ENCODE measurements around the gene ADAMTS6. TPM values are rescaled to one million over a fixed set of nuclear protein-coding genes. Genes with fewer than 3 reads are reported as not detected.
A peak's percentile ranks its signal among the peaks of the same experiment; 100 is the strongest.
"Not testable (repeated sequence)": the region's sequence is repeated elsewhere in the genome, so short reads cannot be mapped to it uniquely, and the experiment has no call there.

ADAMTS6 gene, protein sequence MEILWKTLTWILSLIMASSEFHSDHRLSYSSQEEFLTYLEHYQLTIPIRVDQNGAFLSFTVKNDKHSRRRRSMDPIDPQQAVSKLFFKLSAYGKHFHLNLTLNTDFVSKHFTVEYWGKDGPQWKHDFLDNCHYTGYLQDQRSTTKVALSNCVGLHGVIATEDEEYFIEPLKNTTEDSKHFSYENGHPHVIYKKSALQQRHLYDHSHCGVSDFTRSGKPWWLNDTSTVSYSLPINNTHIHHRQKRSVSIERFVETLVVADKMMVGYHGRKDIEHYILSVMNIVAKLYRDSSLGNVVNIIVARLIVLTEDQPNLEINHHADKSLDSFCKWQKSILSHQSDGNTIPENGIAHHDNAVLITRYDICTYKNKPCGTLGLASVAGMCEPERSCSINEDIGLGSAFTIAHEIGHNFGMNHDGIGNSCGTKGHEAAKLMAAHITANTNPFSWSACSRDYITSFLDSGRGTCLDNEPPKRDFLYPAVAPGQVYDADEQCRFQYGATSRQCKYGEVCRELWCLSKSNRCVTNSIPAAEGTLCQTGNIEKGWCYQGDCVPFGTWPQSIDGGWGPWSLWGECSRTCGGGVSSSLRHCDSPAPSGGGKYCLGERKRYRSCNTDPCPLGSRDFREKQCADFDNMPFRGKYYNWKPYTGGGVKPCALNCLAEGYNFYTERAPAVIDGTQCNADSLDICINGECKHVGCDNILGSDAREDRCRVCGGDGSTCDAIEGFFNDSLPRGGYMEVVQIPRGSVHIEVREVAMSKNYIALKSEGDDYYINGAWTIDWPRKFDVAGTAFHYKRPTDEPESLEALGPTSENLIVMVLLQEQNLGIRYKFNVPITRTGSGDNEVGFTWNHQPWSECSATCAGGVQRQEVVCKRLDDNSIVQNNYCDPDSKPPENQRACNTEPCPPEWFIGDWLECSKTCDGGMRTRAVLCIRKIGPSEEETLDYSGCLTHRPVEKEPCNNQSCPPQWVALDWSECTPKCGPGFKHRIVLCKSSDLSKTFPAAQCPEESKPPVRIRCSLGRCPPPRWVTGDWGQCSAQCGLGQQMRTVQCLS (N-terminal part only)
- 1.7 and 2.1 TPM in 2 replicates for total RNA-seq (2014; rRNA removed; shearing (Covaris generic))

DNA sequence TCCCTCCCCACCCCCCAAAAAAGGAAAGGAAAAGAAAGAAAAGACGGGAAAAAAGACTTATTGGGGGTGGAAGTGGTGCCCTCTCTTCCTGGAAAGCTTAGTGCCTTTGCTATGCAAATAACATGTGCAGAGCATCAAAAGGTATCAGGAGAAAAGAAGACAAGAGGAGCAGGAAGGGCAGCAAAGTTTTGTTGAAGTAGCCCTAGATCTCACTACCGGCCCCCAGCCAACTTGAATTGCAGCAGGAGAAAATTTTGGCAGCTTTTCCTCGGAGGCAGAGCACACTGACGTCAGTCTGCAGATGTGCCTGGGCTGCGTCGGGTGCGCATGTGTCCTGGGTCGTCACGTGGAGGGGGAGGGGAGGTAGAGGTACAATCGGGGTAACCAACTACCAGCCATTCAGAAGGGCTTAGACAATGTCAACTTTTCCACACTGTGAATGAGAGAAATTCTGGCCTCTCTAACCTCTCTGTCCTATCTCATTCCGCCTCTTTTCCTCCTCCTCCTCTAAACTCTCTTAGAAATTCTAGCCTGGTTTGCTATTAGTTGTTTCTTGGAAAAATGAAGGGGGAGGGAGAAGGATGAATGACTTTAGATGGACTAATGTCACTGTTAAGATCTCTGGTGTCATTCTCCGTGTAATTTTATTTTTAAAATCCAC is at the start of gene ADAMTS6:
ADAMTS6 (minus strand) TSS at position 286 of the 661 bp plus-strand sequence. CDS start 8,247 bp downstream, outside the sequence.
- peak; percentile 94 for DNase-seq (ENCODE audit: low spot score)

DNA sequence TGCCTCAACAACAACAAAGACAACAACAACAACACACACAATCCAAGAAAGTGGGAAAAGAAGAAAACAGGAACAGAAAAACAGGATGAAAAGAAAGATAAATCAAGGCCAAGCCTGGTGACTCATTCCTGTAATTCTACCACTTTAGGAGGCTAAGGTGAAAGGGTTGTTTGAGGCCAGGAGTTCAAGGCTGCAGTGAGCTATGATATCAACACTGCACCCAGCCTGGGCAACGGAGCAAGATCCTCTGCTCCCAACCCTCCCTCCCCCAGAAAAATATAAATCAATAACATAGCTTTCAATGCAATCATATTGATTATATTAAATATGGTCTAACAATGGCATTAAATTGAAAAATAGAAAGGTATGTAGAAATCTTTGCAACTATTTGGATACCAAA is 49.2 kb upstream of the ADAMTS6 start:
- no peak for DNase-seq (ENCODE audit: low spot score)

DNA sequence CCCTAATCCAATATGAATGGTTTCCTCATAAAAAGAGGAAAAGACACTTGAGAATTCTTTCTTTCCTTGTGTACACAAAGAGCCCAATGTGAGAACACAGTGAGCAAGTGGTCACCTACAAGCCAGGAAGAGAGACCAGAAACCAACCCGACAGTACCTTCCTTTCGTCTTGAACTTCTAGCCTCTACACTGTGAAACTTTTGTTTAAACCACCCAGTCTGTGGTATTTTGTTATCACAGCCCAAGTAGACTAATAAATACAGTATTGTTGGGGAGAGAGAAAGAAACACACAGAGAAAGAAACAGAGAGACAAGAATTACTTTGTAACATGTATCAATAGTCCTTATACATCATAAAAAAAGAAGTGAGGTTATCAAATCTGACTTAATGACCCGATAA is 44.0 kb upstream of the ADAMTS6 start:
- no peak for DNase-seq (ENCODE audit: low spot score)

DNA sequence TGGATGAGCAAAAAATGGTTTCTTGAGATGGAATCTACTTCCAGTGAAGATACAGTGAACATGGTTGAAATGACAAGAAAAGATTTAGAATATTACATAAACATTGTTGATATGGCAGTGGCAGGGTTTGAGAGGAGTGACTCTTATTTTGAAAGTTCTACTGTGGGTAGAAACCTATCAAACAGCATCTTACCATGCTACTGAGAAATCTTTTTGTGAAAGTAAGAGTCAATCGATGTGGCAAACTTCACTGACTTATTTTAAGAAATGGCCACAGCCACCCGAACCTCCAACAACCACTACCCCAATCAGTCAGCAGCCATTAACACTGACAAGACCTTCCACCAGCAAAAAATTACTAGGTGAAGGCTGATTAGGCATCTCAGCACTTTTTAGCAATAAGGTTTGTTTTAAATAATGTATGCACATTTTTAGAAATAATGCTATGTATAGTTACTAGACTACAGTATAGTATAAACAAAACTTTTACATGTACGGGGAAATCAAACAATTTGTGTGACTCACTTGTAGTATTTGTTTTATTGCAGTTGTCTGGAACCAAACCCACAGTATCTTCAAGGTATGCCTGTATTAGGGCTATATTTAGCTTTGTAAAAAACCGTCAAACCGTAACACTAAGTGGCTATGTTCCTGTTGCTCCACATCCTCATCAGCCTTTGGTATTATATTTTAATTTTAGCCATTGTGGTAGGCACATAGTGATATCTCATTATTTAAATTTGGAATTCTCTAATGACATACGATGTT is 30.6 kb upstream of the ADAMTS6 start:
- DNase-seq (ENCODE audit: low spot score), result no peak

DNA sequence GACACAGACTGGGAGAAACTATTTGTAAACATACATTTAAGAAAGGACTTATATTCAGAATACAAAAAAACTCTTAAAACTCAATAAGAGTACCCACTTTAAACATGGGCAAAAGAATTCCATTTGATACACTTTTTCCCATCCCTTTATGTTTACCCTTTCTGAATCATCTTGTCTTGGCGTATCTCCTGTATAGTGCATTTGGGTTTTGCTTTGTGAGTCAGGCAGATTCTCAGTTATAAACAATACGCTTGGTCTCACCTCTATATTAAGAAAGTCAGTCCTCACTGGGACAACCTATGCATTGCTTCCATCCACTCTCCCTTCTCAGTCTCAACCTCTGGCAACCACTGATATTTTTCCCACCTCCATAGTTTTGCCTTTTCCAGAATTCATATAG is 27.3 kb upstream of the ADAMTS6 start:
- no peak for DNase-seq (ENCODE audit: low spot score)

DNA sequence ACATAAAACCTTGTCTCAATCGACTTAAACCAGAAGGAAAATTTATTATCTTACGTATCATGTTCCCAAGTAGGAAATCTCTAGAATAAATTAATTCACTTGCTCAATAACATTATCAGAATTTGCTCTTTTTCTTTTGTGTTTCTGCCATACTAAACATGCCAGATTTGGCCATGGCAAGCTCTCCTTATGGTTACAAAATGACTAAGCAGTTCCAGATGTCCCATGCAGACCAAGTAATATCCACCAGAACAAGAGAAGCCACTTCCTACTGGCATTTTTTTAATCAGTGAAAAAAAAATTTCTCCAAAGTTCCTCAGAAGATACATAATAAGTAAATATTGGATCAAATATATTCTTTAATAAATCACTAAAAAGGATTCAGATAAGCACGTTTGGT is 25.2 kb upstream of the ADAMTS6 start:
- peak; percentile 66 for DNase-seq (ENCODE audit: low spot score)

DNA sequence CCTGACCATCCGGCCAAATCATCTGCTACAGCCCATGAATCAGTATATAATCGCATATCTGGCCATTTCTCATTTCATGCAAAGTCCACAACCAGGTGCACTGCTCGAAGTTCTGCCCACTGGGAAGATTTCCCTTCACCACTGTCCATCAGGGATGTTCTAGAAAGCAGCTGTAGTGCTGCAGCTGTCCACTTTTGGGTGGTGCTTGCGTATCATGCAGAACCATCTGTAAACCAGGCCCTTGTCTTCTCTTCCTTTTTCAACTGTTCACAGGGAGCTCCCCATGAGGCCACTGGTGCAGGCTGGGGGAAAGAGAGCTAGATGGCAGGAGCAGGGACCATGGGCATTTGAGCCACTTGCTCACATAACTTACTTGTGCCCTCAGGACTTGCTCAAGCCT is 7.4 kb upstream of the ADAMTS6 start:
- no peak for DNase-seq (ENCODE audit: low spot score)

DNA sequence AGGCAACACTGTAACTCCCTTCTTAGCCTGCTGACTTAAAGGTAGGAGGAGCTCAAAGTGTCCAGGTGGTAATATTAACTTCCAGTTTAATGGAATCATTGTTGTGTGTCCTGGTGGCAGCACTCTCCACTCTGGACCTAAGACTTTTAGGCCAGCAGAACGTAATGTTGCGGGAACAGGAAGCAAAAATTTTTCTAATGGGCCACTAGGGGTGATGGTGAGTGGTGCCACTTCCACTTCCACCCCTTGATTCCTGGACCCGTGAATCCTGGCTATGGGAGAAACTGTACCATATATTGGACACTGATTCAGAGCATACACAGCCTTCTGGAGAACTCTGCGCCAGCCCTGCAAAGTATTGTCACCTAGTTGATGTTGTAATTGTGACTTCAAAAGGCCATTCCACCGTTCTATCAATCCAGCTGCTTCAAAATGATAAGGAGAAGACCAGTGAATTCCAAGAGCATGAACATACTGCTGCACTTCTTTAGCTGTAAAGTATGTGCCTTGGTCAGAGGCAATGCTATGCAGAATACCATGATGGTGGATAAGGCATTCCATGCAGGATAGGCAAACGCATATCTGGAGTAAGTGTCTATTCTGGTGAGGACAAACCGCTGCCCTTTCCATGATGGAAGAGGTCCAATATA is 6.4 kb upstream of the ADAMTS6 start:
- not testable (repeated sequence) for DNase-seq (ENCODE audit: low spot score)

DNA sequence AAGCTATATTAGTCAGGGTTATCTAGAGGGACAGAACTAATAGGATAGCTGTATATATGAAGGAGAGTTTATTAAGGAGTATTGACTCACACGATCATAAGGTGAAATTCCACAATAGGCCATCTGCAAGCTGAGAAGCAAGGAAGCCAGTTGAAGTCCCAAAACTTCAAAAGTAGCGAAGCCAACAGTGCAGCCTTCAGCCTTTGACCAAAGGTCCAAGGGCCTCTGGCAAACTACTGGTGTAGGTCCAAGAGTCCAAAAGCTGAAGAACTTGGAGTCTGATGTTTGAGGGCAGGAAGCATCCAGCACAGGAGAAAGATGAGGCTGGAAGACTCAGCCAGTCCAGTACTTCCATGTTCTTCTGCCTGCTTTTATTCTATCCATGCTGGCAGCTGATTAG is 5.1 kb upstream of the ADAMTS6 start:
- DNase-seq (ENCODE audit: low spot score), result not testable (repeated sequence)

DNA sequence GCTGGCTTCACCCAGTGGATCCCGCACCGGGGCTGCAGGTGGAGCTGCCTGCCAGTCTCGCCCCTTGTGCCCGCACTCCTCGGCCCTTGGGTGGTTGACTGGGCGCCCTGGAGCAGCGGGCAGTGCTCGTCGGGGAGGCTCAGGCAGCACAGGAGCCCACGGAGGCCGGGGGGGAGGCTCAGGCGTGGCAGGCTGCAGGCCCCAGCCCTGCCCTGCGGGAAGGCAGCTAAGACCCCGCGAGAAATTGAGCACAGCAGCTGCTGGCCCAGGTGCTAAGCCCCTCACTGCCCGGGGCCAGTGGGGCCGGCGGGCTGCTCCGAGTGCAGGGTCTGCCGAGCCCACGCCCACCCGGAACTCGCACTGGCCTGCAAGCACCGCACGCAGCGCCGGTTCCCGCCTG is 3.7 kb upstream of the ADAMTS6 start:
- DNase-seq (ENCODE audit: low spot score), result no peak

DNA sequence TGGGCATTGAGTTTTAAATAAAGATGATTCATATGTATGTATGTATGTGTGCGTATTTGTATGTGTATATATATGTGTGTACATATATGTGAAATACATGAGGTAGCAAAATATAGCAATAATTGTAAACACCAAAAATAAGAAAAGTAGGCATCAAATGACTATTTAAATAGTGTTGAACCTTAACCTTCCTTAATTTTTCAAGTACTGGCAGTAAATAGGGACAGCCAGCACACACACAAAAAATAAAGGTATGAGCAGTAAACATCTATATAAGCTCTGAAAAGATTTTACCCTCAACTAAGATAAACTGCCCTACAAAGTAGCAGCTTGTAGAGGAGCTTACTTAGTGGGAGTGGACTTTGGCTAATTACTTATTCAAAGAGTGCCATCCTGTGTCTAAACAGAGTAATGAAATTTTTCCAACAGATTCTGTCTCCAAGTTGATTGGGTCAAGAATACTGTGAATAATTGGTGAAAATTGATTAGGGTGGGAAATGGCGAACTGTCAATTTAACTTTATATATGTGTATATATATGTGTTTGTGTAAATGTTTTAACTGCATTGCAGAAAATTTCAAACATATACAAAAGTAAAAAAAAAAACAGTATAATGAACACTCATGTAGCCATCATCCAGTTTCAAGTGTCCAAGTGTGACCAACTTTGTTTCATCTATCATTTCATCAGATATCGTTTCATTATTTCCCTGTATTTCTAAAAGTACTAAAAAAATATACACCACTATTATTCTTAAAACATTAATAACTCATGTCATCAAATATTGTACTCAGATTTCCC is 2.0 kb upstream of the ADAMTS6 start:
- DNase-seq (ENCODE audit: low spot score), result peak; percentile 80

DNA sequence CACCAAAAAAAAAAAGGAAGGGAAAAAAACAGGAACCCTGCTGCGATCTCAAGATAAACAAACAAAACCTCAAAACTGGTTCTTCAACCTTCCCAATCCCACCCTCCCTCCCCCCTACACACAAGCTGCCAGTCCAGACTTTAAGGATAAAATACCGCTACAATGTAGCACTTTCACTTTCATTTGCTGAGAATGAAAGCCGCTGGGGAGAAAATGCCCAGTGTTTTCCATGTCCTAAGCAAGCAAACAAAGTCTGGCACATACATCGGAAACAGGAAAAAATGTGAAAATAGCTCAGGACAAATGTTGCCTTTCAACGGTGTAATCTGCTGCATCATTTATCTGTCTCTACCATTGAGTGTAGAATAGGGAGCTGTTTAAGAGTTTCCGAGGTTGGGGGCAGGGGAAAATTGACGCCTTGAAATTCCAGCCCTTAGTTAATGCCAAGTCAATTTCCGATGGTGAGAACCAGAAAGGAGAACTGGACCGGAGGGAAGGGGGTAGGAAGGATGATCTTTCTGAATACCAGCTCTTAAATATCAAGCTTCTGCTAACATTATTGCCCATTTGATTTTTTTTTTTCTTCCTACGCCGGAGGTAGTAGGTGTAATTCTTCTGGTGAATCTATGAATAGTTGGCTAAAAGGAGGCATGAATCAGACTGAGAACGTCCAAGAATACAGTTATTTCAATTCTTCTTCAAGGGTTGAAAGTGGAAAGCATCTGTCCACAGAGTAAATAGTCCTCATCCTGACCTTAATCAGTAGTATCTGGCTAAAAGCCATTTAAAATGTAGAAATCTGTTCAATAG is 1.2 kb upstream of the ADAMTS6 start:
- peak; percentile 64 for DNase-seq (ENCODE audit: low spot score)

DNA sequence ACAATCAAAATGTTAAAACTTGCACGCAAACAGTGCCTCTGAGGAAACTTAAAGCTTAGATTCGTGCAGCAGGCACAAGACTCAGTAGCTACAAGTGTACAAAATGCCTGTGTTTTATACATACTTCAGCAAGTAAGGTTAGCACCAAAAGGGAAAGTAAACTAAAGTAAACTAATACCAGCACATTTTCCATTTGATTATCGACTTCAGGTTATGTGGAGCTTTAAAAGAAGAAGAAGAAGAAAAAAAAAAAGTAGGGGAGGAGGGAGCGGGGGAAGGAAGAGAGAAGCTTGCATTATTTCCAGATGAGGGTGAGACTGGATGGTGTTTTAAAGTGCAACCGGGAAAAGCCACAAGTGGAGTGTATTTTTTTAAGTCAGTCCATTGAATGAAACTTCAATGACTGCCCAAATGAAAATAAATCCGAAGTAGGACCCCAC is 596 bp upstream of the ADAMTS6 start:
- DNase-seq (ENCODE audit: low spot score), result peak; percentile 45

DNA sequence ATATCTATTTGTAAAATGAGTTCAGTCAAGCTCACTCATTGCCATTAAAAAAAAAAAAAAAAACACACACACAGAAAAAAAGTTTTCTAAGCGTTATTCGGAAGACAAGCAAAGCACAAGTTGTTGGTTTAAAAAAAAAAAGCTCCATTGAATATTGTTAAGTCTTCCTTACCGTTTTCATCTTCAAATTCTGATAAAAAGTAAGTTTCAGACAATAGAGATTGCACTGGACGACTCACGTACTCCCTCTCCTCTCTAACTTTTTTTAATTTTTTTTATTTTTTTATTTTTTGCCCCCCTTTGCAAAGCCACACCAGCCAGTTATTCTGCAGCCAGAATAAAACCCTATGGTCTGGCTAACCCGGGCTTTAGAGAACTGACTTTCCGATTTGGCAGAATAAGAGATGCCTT is 544 bp downstream of the ADAMTS6 start:
- DNase-seq (ENCODE audit: low spot score), result no peak

DNA sequence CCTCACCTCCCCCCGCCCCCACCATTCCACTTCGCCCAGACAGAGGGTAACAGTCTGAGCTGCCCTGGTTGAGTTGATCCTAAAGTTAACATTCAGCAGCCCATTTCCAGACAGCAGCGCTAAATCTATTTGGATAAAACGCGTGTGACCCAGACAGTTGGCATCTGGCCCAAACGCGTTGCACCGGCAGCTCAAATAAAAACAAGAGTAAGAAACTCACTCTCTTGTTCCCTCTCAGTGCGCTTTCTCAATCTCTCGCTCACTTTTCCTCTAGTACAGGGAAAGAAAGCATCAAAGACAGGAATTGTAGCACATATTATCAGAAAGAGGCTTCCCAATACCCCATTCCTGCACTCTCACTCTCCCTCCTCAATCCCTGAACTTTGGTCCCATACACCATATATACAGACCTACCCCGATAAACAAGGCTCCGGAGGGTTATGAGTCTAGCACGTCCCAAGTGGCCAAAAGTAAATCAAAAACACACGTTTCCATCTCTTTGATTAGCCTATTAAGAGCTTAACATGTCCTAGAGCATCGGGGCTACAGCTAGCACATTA is 1.3 kb downstream of the ADAMTS6 start:
- DNase-seq (ENCODE audit: low spot score), result peak; percentile 64

DNA sequence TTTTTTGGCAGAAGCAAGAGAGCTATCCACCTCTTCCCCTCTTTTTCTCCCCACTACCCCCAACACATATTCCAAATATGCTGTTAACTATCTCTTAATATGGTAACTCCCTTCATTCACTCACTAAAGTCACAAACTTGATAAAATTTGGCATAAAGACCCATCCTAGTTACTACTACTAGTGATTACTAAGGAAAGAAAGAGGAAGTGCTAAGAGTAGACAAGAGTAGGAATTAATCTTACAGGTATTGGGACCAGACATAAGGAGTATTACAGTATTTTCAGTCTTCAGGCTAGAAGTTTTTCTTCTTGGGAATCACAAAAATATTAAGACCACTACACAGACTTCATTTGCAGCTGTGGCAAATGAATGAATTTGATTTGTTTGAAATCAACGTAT is 2.2 kb downstream of the ADAMTS6 start:
- no peak for DNase-seq (ENCODE audit: low spot score)

DNA sequence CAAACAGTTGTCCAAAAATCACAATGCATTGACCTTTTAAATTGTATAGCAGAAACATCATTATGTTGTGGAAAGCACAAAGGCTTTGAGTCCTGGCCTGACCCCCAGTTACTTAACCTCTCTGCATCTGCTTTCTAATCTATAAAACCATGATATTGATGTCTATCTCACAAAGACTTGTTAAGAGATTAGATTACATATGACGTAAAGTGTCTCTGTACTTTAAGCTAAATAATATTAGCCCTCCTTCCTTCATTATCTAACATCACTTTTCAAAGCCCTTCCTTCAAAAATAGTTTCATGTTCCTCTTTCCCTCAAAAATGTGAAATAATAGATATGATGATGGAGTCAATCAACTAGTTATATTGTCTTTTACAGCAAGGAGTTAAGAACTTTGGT is 3.4 kb downstream of the ADAMTS6 start:
- DNase-seq (ENCODE audit: low spot score), result no peak

DNA sequence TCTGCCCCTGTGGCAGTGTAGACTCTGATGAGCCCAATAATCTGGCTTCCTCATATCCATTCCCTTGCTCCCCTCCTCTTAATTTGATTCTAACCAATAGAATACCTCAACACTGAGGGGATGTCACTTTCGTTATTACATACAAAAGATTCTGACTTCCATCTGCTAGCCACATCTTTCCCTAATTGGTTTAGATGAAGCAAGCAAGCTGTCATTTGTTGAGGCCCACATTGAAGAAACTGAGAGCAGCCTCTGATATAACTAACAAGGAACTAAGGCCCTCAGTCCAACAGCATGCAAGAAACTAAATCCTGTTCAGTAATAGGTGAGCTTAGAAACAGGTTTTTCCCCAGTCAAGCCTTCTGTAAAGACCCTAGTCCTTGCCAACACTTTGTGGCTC is 5.8 kb downstream of the ADAMTS6 start:
- DNase-seq (ENCODE audit: low spot score), result no peak

Data from H4 (cell line).